Measurements from ENCODE around the gene MSX1.

The MSX1 gene

GRCh38 chr4:4858527-4859324, 739 bp upstream of the MSX1 start:
- DNase-seq = no peak

- no peak for DNase-seq
These were observed 534 bp downstream of the MSX1 start for GRCh38 chr4:4859799-4860599.

- peak; percentile 40 for DNase-seq
These were observed 1.3 kb downstream of the MSX1 start for GRCh38 chr4:4860600-4861389.

GRCh38 chr4:4861390-4862018, 2.0 kb downstream of the MSX1 start:
- no peak for DNase-seq

- no peak for DNase-seq
These were observed 2.6 kb downstream of the MSX1 start for GRCh38 chr4:4862071-4862551.

- no peak for DNase-seq
These were observed 3.4 kb downstream of the MSX1 start for GRCh38 chr4:4862665-4863482.

- DNase-seq = no peak
These were observed 5.0 kb downstream of the MSX1 start for GRCh38 chr4:4864443-4864939.

GRCh38 chr4:4864940-4865704, 5.7 kb downstream of the MSX1 start:
- no peak for DNase-seq

- no peak for DNase-seq
These were observed 6.2 kb downstream of the MSX1 start for GRCh38 chr4:4865705-4866123.

GRCh38 chr4:4866124-4866865, 6.8 kb downstream of the MSX1 start:
- no peak for DNase-seq

GRCh38 chr4:4866866-4867374, 7.5 kb downstream of the MSX1 start:
- no peak for DNase-seq

- peak; percentile 39 for DNase-seq
These were observed 8.0 kb downstream of the MSX1 start for GRCh38 chr4:4867375-4868039.

- no peak for DNase-seq
These were observed 8.7 kb downstream of the MSX1 start for GRCh38 chr4:4868040-4868757.

GRCh38 chr4:4868758-4869723, 9.6 kb downstream of the MSX1 start:
- no peak for DNase-seq

- no peak for DNase-seq
These were observed 10.5 kb downstream of the MSX1 start for GRCh38 chr4:4869731-4870571.

GRCh38 chr4:4870576-4871241, 11.2 kb downstream of the MSX1 start:
- DNase-seq = no peak

Data from fibroblast of upper back skin (primary cell).